H1 (cell line): ENCODE results near the gene RHBG. TPM values are rescaled to one million over a fixed set of nuclear protein-coding genes. Genes with fewer than 3 reads are reported as not detected.
"Not testable (repeated sequence)": the region's sequence is repeated elsewhere in the genome, so short reads cannot be mapped to it uniquely, and the experiment has no call there.

Experiments
- CTCF ChIA-PET: fragments of 300-600 bp; sonication (Branson Sonifier 250); formaldehyde crosslinking; loops from one replicate; lab custom pipeline; 2021; ENCODE audit not compliant: partially characterized antibody; lab: Charles Lee
- POLR2A ChIA-PET: fragments of 300-600 bp; sonication (Branson Sonifier 250); formaldehyde crosslinking; loops from one replicate; lab custom pipeline; 2021; ENCODE audit warnings: inconsistent platforms; ENCODE audit not compliant: partially characterized antibody; lab: Charles Lee
- DNase-seq, 2 experiments: peaks; one replicate each; pipeline versions ENCODE4 v3.0.0 to v3.0.0-alpha.2; 2010 to 2022; ENCODE audit warnings: low spot score in 2 of 2, low read depth in 1 of 2, mixed read lengths in 1 of 2
- FAIRE-seq: peaks from 2 replicates; lab custom pipeline; 2011; peaks lifted over from hg19 to GRCh38; lab: Jason Lieb, UNC
- H2AFZ ChIP-seq: 2 replicates; pipeline ENCODE4 v1.8.1; 2012; ENCODE audit warnings: low read length, inconsistent platforms
- H2AK5ac ChIP-seq: 2 replicates; pipeline ENCODE4 v1.6.1; 2013; ENCODE audit warnings: low read depth, low read length
- H2BK120ac ChIP-seq: replicated peaks from 2 replicates; pipeline ENCODE3; 2013; ENCODE audit warnings: low read depth, low read length, inconsistent platforms
- H2BK12ac ChIP-seq: 2 replicates; pipeline ENCODE4 v1.6.1; 2013; ENCODE audit warnings: low read depth, low read length
- H2BK15ac ChIP-seq: 2 replicates; pipeline ENCODE4 v1.6.1; 2013; ENCODE audit warnings: low read length
- H2BK20ac ChIP-seq: 2 replicates; pipeline ENCODE4 v1.6.1; 2013; ENCODE audit warnings: low read length
- H2BK5ac ChIP-seq: 2 replicates; pipeline ENCODE4 v1.6.1; 2013; ENCODE audit warnings: low read depth, low read length
- H3K14ac ChIP-seq: 2 replicates; pipeline ENCODE4 v1.6.1; 2013; ENCODE audit warnings: inconsistent platforms; ENCODE audit not compliant: insufficient read length
- H3K18ac ChIP-seq: 2 replicates; pipeline ENCODE4 v1.6.1; 2013; ENCODE audit warnings: low read length; ENCODE audit errors: extremely low read depth
- H3K23ac ChIP-seq: 2 replicates; pipeline ENCODE4 v1.6.1; 2013; ENCODE audit warnings: inconsistent platforms; ENCODE audit not compliant: insufficient read length
- H3K23me2 ChIP-seq: 2 replicates; pipeline ENCODE4 v1.6.1; 2013; ENCODE audit warnings: low read depth, low read length
- H3K27ac ChIP-seq: 2 replicates; pipeline ENCODE4 v1.6.1; 2011; ENCODE audit warnings: low read depth, low read length, inconsistent platforms
- H3K27me3 ChIP-seq, 4 experiments: replicated peaks in 1 of 4; 1 replicate in 1 of 4; 2 replicates in 3 of 4; pipeline versions ENCODE4 v1.6.1 to v1.8.1; 2011 to 2013; ENCODE audit warnings: low read length in 3 of 4, mild to moderate bottlenecking in 3 of 4, inconsistent platforms in 2 of 4, mixed read lengths in 2 of 4, moderate library complexity in 1 of 4; ENCODE audit not compliant: control insufficient read depth in 3 of 4, insufficient read depth in 3 of 4; ENCODE audit errors: extremely low read depth in 1 of 4
- H3K36me3 ChIP-seq, 4 experiments: 2 replicates each; pipeline versions ENCODE4 v1.6.1 to v1.8.1; 2011 to 2013; ENCODE audit warnings: mild to moderate bottlenecking in 4 of 4, low read length in 3 of 4, moderate library complexity in 2 of 4, control low read depth in 1 of 4, inconsistent platforms in 1 of 4; ENCODE audit not compliant: insufficient read depth in 4 of 4, control insufficient read depth in 2 of 4
- H3K4ac ChIP-seq: replicated peaks from 2 replicates; pipeline ENCODE3; 2013; ENCODE audit warnings: low read length, low read depth, mixed read lengths, inconsistent platforms; ENCODE audit not compliant: insufficient read length
- H3K4me1 ChIP-seq, 4 experiments: replicated peaks in 1 of 4; 1 replicate in 1 of 4; 2 replicates in 3 of 4; pipeline versions ENCODE4 v1.6.1 to v1.8.1; 2011 to 2013; ENCODE audit warnings: low read length in 3 of 4, inconsistent platforms in 2 of 4, mixed read lengths in 1 of 4; ENCODE audit not compliant: insufficient read depth in 4 of 4, control insufficient read depth in 3 of 4
- H3K4me2 ChIP-seq, 2 experiments: 2 replicates each; pipeline versions ENCODE4 v1.6.1 to v1.8.1; 2011 to 2013; ENCODE audit warnings: low read depth in 2 of 2, low read length in 2 of 2, control low read depth in 1 of 2, inconsistent platforms in 1 of 2, mild to moderate bottlenecking in 1 of 2; ENCODE audit not compliant: insufficient read depth in 1 of 2
- H3K4me3 ChIP-seq, 4 experiments: fragments of 200-600, 300-600 bp in 1 of 4; sonication (generic), shearing (Covaris generic), sonication (Bioruptor Twin) in 1 of 4; 2 replicates each; pipeline versions ENCODE4 v1.5.1 to v1.8.1; 2011 to 2016; ENCODE audit warnings: low read length in 4 of 4, low read depth in 3 of 4, control low read depth in 2 of 4, inconsistent platforms in 2 of 4, mild to moderate bottlenecking in 2 of 4, mixed read lengths in 1 of 4, moderate library complexity in 1 of 4; ENCODE audit not compliant: insufficient read depth in 2 of 4; ENCODE audit errors: extremely low read depth in 1 of 4
- H3K56ac ChIP-seq: replicated peaks from 2 replicates; pipeline ENCODE3; 2013; ENCODE audit warnings: low read depth, mild to moderate bottlenecking, mixed read lengths, low read length, inconsistent platforms; ENCODE audit not compliant: insufficient read length
- H3K79me1 ChIP-seq: 2 replicates; pipeline ENCODE4 v1.6.1; 2013; ENCODE audit warnings: low read depth, low read length, control low read depth
- H3K79me2 ChIP-seq, 2 experiments: 2 replicates each; pipeline versions ENCODE4 v1.6.1 to v1.8.1; 2012 to 2013; ENCODE audit warnings: low read length in 2 of 2, mild to moderate bottlenecking in 2 of 2, inconsistent platforms in 1 of 2; ENCODE audit not compliant: insufficient read depth in 2 of 2, control insufficient read depth in 1 of 2
- H3K9ac ChIP-seq, 4 experiments: replicated peaks in 1 of 4; 1 replicate in 1 of 4; 2 replicates in 3 of 4; pipeline versions ENCODE4 v1.6.1 to v1.8.1; 2011 to 2013; ENCODE audit warnings: low read depth in 3 of 4, low read length in 3 of 4, control low read depth in 2 of 4, mild to moderate bottlenecking in 2 of 4, moderate library complexity in 2 of 4, inconsistent platforms in 1 of 4; ENCODE audit errors: extremely low read depth in 1 of 4
- H3K9me3 ChIP-seq, 2 experiments: 2 replicates each; pipeline versions ENCODE4 v1.6.1 to v1.8.1; 2012 to 2013; ENCODE audit warnings: mild to moderate bottlenecking in 2 of 2, moderate library complexity in 2 of 2, control low read depth in 1 of 2, inconsistent platforms in 1 of 2, low read depth in 1 of 2, low read length in 1 of 2, mixed read lengths in 1 of 2; ENCODE audit not compliant: insufficient read depth in 2 of 2
- H4K20me1 ChIP-seq, 2 experiments: replicated peaks in 1 of 2; 2 replicates each; pipeline versions ENCODE3 to v1.8.1; 2011 to 2013; ENCODE audit warnings: inconsistent platforms in 2 of 2, low read length in 2 of 2, mild to moderate bottlenecking in 1 of 2; ENCODE audit not compliant: insufficient read depth in 2 of 2, control insufficient read depth in 1 of 2
- H4K5ac ChIP-seq: 2 replicates; pipeline ENCODE4 v1.6.1; 2013; ENCODE audit warnings: low read length, low read depth, mixed read lengths, inconsistent platforms; ENCODE audit not compliant: insufficient read length
- H4K8ac ChIP-seq: 2 replicates; pipeline ENCODE4 v1.8.0; 2013; ENCODE audit warnings: mild to moderate bottlenecking, moderate library complexity, low read length, inconsistent platforms; ENCODE audit not compliant: insufficient read depth; ENCODE audit errors: extremely low read depth
- H4K91ac ChIP-seq: replicated peaks from 2 replicates; pipeline ENCODE3; 2013; ENCODE audit warnings: low read length, mixed read lengths, inconsistent platforms; ENCODE audit not compliant: insufficient read length
- WGBS, 2 experiments: shearing (Covaris generic) in 1 of 2; methylation state at CpG; one replicate each; pipeline versions ENCODE4 v1.1.6 to v1.1.7; 2013 to 2015; ENCODE audit warnings: low lambda C conversion rate in 2 of 2, mixed read lengths in 2 of 2, inconsistent platforms in 1 of 2, low coverage in 1 of 2, missing lambda C conversion rate in 1 of 2; ENCODE audit not compliant: insufficient replicate concordance in 2 of 2, insufficient coverage in 1 of 2, insufficient read length in 1 of 2; ENCODE audit errors: extremely low coverage in 1 of 2, missing lambda C conversion rate in 1 of 2; 5-methylcytosine and 5-hydroxymethylcytosine counted together
- polyA plus RNA-seq, 7 experiments: library from polyadenylated mRNA; depleted of rRNA in 3 of 7; stranded (reverse) in 5 of 7; unstranded in 2 of 7; fragments of >200 nt in 5 of 7; fragments of 200-250 nt in 2 of 7; gene quantifications; 1 replicate in 5 of 7; 2 replicates in 1 of 7; 4 replicates in 1 of 7; pipeline versions ENCODE4 v1.2.1 to v1.2.3, GENCODE V29; 2011 to 2013; ENCODE audit warnings: missing spikeins in 2 of 7, mixed read lengths in 2 of 7
- total RNA-seq: library from RNA; stranded (reverse); fragmentation: NEBNext Ultra II Directional; extraction: Animal tissue kit (Norgen Biotek cat#: 25700); gene quantifications from 2 replicates; pipeline ENCODE4 v1.2.1, GENCODE V29; 2021

The RHBG gene
- total and polyA plus RNA-seq, 2 of the 8 experiments (the other 6 are each of a cell fraction or from before 2014, with no cell fraction given) = 2.6 to 2.7 TPM

GRCh38 chr1:156346035-156346434 is 23.0 kb upstream of the RHBG start:
- not testable (repeated sequence) for H3K36me3 ChIP-seq, H3K4ac ChIP-seq, H3K27me3 ChIP-seq, H3K4me1 ChIP-seq, H4K91ac ChIP-seq, H2BK12ac ChIP-seq, H2AK5ac ChIP-seq, H3K79me1 ChIP-seq, H3K4me2 ChIP-seq, H3K23ac ChIP-seq, H4K20me1 ChIP-seq, H3K56ac ChIP-seq, H4K8ac ChIP-seq, H3K14ac ChIP-seq, H2BK5ac ChIP-seq, DNase-seq, H3K79me2 ChIP-seq, H3K9ac ChIP-seq, H3K18ac ChIP-seq, H2BK20ac ChIP-seq, H3K9me3 ChIP-seq, H2BK120ac ChIP-seq, H2AFZ ChIP-seq, H4K5ac ChIP-seq, H3K23me2 ChIP-seq, H3K27ac ChIP-seq, H2BK15ac ChIP-seq, FAIRE-seq, H3K4me3 ChIP-seq
- CTCF ChIA-PET = interaction anchor here (0.6 to 7.3 kb wide), 4 partner anchors 14 to 157 kb away, joined by 3 to 60 read pairs (median 3); no protein-coding TSS in a partner anchor
- POLR2A ChIA-PET = interaction anchor here (0.8 to 2.0 kb wide), 2 partner anchors 13 to 100 kb away, joined by 3 to 5 read pairs; no protein-coding TSS in a partner anchor
- WGBS, 2 experiments = 83% methylated on average over 2 of the region's 2 CpGs; no CpG with 5 or more reads in 1 of the 2 experiments
